Fibroblast of lung (primary cell): ENCODE measurements around the gene MRPL19.

Experiments used
- CTCF ChIP-seq, 2 donors: IDR thresholded peaks in 1 of 2; conservative IDR thresholded peaks in 1 of 2; 1 replicate in 1 of 2; 2 replicates in 1 of 2; pipeline ENCODE4 v1.5.1; 2011 to 2012; ENCODE audit warnings: low read length in 2 of 2, control low read depth in 1 of 2, inconsistent platforms in 1 of 2, low read depth in 1 of 2, mild to moderate bottlenecking in 1 of 2
- EZH2 ChIP-seq: IDR thresholded peaks from 2 replicates; pipeline ENCODE4 v1.5.1; 2012; ENCODE audit warnings: low read length, control low read depth, mild to moderate bottlenecking; ENCODE audit errors: missing control alignments

- TF ChIP-seq CTCF (conservative IDR thresholded peaks at IDR 0.05 in 1 of 2, IDR thresholded peaks at IDR 0.05 in 1 of 2; ENCODE audit: low read depth in 1 of 2, low read length in 2 of 2) (no peak), EZH2 (no peak)
These were observed 33.8 kb downstream of the MRPL19 start for GRCh38 chr2:75680402-75680801.
